MCF 10A (cell line): Measurements from ENCODE around the gene DLK1. TPM values are rescaled to one million over a fixed set of nuclear protein-coding genes. Genes with fewer than 3 reads are reported as not detected.
A peak's percentile ranks its signal among the peaks of the same experiment; 100 is the strongest.

Source experiments
- BruUV-seq: library from RNA; stranded (reverse); fragments of 400-500 nt; replicated peaks from 2 replicates; lab custom pipeline; 2021; lab: Mats Ljungman, UMichigan
- CTCF ChIA-PET: fragments of 300-600 bp; sonication (Branson Sonifier 250); formaldehyde crosslinking; extraction: SDS; loops from one replicate; lab custom pipeline; 2021; ENCODE audit warnings: antibody characterized with exemption, inconsistent platforms; lab: Yijun Ruan, JAX
- POLR2A ChIA-PET: fragments of 300-600, 350-650 bp; sonication (Branson Sonifier 250); formaldehyde crosslinking; extraction: SDS; loops from one replicate; lab custom pipeline; 2020; ENCODE audit warnings: antibody characterized with exemption, inconsistent platforms; lab: Yijun Ruan, JAX
- DNase-seq: peaks from one replicate; pipeline ENCODE4 v3.0.0-alpha.2; 2018; ENCODE audit not compliant: unreplicated experiment
- H3K27ac Mint-ChIP-seq: one replicate; pipeline ENCODE4 v1.8.0; 2022; ENCODE audit warnings: mild to moderate bottlenecking, low read depth, mixed read lengths; ENCODE audit not compliant: unreplicated experiment
- H3K27me3 Mint-ChIP-seq: one replicate; pipeline ENCODE4 v1.8.0; 2022; ENCODE audit warnings: mixed read lengths; ENCODE audit not compliant: insufficient read depth, unreplicated experiment
- H3K36me3 Mint-ChIP-seq: one replicate; pipeline ENCODE4 v1.8.0; 2022; ENCODE audit warnings: mild to moderate bottlenecking, moderate library complexity, mixed read lengths; ENCODE audit not compliant: insufficient read depth, unreplicated experiment
- H3K4me1 Mint-ChIP-seq: one replicate; pipeline ENCODE4 v1.8.0; 2022; ENCODE audit warnings: mixed read lengths; ENCODE audit not compliant: insufficient read depth, unreplicated experiment
- H3K4me3 Mint-ChIP-seq: one replicate; pipeline ENCODE4 v1.8.0; 2022; ENCODE audit warnings: mild to moderate bottlenecking, moderate library complexity, mixed read lengths; ENCODE audit not compliant: unreplicated experiment
- H3K9me3 Mint-ChIP-seq: one replicate; pipeline ENCODE4 v1.8.0; 2022; ENCODE audit warnings: mixed read lengths; ENCODE audit not compliant: unreplicated experiment
- CTCF ChIP-seq: fragments of 200-600 bp; IDR thresholded peaks from one replicate; pipeline ENCODE4 v1.8.0; 2022; ENCODE audit warnings: antibody characterized with exemption, mild to moderate bottlenecking; ENCODE audit not compliant: unreplicated experiment
- intact Hi-C: fragments of 100-400 bp; cut with micrococcal nuclease; formaldehyde crosslinking; loops from 2 replicates; pipeline ENCODE4 v1.14.1; 2022
- total RNA-seq: library from RNA; stranded (reverse); gene quantifications from 2 replicates; pipeline ENCODE4 v1.2.3, GENCODE V29; 2022

DLK1 gene
- total RNA-seq, 1 experiment from 2014 or later = not detected

- no peak for DNase-seq
- no peaks in the 10 kb centered on the region for H3K27me3 Mint-ChIP-seq
- intact Hi-C loops = no loop called here
- CTCF ChIA-PET = no interaction called here
- BruUV-seq = no TSS peak
- no peak overlapping the region for H3K27ac Mint-ChIP-seq
- H3K4me1 Mint-ChIP-seq = no peaks in the 10 kb centered on the region
- TF ChIP-seq CTCF = no peak
- H3K9me3 Mint-ChIP-seq = no peaks in the 10 kb centered on the region
- POLR2A ChIA-PET = interaction anchor here (3.1 kb wide), 1 partner anchor 12 kb away, joined by 13 read pairs; no protein-coding TSS in a partner anchor
- no peak overlapping the region for H3K4me3 Mint-ChIP-seq
- no peaks in the 10 kb centered on the region for H3K36me3 Mint-ChIP-seq
Measured at GRCh38 chr14:100748944-100749343, 22.3 kb downstream of the DLK1 start.

GRCh38 chr14:100749967-100750597 lies 23.4 kb downstream of the DLK1 start:
- no TSS peak for BruUV-seq
- no peak for DNase-seq
- Mint-ChIP-seq H3K27me3 (no peaks in the 10 kb centered on the region), H3K4me3 (no peak overlapping the region), H3K27ac (no peak overlapping the region), H3K36me3 (no peaks in the 10 kb centered on the region), H3K4me1 (no peaks in the 10 kb centered on the region), H3K9me3 (no peaks in the 10 kb centered on the region)
- intact Hi-C loops = no loop called here
- ChIA-PET CTCF (interaction anchor here (0.6 kb wide), 1 partner anchor 30 kb away, joined by 3 read pairs; no protein-coding TSS in a partner anchor), POLR2A (interaction anchor here (3.1 kb wide), 1 partner anchor 11 kb away, joined by 13 read pairs; no protein-coding TSS in a partner anchor)
- TF ChIP-seq CTCF = no peak

GRCh38 chr14:100750762-100751699 lies 24.3 kb downstream of the DLK1 start:
- no peak for DNase-seq
- H3K27me3 Mint-ChIP-seq = no peaks in the 10 kb centered on the region
- no TSS peak for BruUV-seq
- intact Hi-C loops = no loop called here
- H3K36me3 Mint-ChIP-seq = no peaks in the 10 kb centered on the region
- ChIA-PET CTCF (interaction anchor here (0.6 kb wide), 1 partner anchor 29 kb away, joined by 3 read pairs; no protein-coding TSS in a partner anchor), POLR2A (no interaction called here)
- peaks cover 6% of the 10 kb centered on the region for H3K9me3 Mint-ChIP-seq
- peak overlapping the region; percentile 40 for H3K27ac Mint-ChIP-seq
- TF ChIP-seq CTCF = no peak
- H3K4me3 Mint-ChIP-seq = no peak overlapping the region
- H3K4me1 Mint-ChIP-seq = no peaks in the 10 kb centered on the region

- Mint-ChIP-seq H3K9me3 (peaks cover 9% of the 10 kb centered on the region), H3K27me3 (no peaks in the 10 kb centered on the region), H3K4me3 (no peak overlapping the region), H3K36me3 (no peaks in the 10 kb centered on the region), H3K4me1 (no peaks in the 10 kb centered on the region), H3K27ac (no peak overlapping the region)
- ChIA-PET POLR2A (no interaction called here), CTCF (no interaction called here)
- intact Hi-C loops = no loop called here
- no peak for DNase-seq
- no TSS peak for BruUV-seq
- TF ChIP-seq CTCF = no peak
Measured at GRCh38 chr14:100754020-100754419, 27.3 kb downstream of the DLK1 start.
